HG03066 (cell line): ENCODE measurements around the gene FAIM2.

ENCODE experiments used
- ATAC-seq: cut with Tn5 transposase; IDR thresholded peaks from one replicate; pipeline ENCODE4 v1.9.1; 2021; ENCODE audit warnings: low read depth; ENCODE audit not compliant: unreplicated experiment

Gene FAIM2

DNA sequence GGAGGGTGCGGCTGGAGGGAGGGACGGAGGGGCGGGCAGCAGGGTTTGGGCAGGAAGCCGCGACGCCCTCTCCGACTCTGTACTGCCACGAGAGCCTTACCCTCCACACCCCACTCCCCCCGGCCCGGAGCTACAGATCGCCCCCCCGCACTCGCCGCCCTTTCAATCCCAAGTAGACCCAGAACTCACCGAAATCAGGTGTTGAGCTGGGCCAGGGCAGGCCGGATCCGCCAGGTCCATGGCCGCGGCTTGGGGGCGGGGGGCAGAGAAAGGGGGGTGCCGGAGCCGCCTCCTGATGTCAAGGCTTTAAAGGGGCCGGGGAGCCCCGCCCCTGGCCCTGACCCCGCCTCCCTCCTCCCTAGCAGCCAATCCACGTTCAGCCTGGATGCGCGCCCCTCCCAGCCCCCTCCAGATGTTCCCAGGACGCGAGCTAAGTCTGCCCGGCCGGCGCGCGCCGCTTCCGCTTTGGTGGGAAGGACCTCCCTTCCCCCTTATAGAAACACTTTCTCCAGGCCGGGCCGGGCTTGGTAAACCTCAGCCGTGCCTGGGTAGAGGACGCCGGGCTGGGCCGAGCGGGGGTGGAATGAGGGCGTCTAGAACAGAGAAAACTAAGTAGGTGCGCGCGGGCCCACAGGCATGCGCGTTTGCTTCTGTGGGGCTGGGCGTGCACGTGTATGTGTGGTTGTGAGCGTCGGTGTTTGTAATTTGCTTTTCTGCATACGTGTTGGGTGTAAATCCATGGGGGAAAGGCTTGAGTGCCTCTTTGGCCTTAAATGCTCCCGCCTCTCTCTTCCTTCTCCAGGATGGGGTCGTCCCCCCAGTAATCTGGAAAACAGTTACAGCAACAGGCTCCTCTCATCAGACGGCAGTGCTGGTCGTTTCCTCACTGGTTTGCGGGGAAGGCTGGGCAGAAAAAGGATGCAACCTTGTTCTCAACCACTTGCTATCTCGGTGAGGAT lies 75.3 kb downstream of the FAIM2 start, which contains the start of gene NCKAP5L:
Gene NCKAP5L, minus strand, starts transcription at position 281 of the 959 bp plus-strand sequence. CDS start 24,369 bp downstream, outside the sequence.
- ATAC-seq, result peak; percentile 90

- ATAC-seq, result peak; percentile 17
Observed at GRCh38 chr12:49827401-49828099, 76.2 kb downstream of the FAIM2 start.

DNA sequence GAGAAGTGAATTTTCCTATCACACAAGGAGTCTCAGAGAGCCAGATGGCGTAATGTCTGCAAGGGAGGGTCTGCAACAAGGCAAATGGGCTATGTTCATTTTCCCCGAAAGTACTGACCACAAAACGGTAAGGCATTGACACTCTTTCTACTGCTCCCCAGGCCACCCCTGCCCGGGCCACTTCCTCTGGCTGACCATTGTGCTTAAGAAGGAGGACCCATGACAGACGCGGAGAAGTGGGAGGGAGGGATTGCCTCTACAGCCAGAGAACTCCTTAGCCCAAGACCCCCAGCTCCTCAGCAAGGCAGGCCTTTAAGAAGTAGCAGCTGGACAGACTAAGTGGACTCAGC lies 76.7 kb downstream of the FAIM2 start:
- no peak for ATAC-seq

- no peak for ATAC-seq
Observed at GRCh38 chr12:49825971-49826421, 77.7 kb downstream of the FAIM2 start.

DNA sequence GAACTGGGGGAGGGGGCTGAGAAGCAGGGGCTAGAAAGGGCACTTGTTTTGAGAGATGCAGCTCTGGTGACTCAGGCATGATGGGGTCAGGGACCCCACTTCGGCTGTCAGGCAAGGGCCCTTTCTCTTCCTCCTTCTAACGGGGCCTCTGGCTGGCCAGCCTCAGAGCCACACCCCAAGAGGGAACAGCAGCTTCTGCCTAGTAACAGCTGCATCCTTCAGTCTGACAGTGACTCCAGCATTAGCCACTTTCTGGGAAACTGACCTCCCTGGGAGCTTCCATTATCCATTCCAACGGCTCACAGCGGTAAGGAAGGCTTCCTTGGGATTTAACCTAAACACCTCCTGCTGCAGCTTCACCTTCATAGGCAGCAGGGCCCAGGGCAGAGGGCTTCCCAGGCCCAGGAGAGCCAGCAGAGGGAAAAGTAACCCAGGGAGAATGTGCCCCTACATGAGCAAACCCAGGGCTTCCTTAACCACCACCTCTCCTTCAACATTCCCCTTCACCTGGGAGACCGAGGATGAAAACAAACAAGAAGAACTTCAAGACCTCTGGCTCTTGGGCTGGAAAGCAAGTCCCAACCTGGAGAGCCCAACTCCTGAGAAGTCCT lies 78.2 kb downstream of the FAIM2 start:
- ATAC-seq, result no peak

DNA sequence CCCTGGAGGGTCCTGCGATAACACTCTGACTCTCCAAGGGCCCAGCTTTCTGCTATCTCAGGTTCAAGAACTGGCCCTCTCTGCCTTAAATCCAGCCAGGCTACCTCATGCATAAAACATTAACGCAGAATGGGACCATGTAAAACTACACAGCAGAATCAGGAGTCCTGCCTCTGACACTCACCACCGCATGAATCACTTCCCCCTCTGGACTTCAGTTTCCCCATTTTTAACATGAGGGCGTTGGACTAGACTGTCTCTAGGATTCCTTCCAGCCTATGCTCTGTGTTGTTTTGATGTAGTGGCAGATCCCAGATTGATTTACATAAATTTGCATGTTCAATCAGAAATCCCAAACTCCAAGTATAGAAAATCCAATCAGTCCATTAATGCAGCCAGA lies 78.8 kb downstream of the FAIM2 start:
- no peak for ATAC-seq

GRCh38 chr12:49824416-49824815 lies 79.3 kb downstream of the FAIM2 start:
- no peak for ATAC-seq

DNA sequence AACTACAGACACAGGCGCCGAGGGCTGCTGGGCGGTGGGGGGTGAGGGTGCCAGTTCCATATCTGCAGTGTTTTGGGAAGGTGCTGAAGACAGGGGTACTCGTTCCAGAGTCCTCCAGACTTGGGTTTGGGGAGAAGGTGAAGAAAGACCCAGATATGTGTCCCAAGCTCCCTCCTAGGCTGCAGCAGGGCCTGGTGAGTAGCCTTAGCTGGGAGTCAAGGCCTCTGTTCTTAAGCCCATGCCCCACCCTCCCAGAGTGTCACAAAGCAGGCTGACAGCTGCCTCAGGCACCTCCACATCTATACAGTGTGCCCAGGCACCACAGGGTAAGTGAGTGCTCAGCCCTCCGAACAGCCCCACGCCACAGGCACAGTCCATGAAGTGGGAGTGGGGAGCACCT lies 79.7 kb downstream of the FAIM2 start:
- no peak for ATAC-seq

DNA sequence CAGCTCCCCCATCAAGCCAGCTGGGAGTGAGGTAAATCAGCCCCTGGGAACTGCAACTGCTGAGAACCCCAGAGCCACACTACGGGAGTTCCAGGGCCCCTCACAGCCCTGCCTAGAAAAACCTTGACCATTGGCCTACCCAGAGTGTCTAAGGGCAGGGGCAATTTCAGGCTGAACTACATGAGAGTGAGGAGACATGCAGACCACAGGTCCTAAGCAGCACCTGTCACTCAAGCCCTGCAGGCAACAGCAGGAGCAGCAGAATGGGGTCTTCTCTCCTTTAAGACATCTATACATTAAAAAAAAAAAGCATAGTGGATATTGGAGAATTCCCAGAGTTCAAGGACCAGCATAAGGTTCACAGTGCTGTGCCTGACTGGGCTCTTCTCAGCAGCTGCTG lies 80.3 kb downstream of the FAIM2 start:
- ATAC-seq, result no peak

DNA sequence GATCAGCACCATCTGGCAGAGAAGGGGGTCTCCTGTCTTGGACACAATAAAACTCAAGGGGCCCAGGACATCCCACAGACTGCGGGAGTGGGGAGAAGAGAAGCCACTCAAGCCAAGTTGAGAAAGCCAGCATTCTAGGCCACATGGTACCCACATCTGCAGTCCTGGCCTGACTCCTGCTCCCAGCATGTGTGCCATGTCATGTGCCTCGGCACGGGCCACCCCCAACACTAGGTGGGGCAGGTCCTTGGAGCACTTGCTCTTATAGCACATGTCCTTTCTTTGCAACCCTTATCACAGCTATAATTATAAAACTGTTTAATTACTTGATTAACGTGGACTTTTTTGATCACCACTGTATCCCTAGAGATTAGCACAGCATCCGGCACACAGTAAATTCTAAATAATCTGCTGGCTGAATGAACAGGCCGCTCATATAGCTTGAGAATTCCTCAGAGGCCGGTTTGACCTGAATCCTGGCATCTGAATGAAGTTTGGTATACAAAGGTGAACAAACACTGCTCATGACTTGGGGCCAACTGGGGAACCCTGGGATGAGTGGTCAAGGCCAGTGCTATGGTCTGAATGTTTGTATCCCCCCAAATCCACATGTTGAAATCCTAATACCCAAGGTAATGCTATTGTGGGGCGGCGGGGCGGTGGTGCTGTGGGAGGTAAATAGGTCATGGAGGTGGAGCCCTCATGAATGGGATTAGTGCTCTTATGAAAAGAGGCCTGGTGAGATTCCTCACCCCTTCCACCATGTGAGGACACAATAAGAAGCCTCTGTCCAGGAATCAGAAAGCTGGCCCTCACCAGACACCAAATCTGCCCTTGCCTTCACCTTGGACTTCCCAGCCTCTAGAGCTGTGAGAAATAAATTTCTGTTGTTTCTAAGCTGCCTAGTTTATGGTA lies 82.1 kb downstream of the FAIM2 start:
- ATAC-seq, result no peak

GRCh38 chr12:49819786-49820185 lies 83.9 kb downstream of the FAIM2 start:
- no peak for ATAC-seq

DNA sequence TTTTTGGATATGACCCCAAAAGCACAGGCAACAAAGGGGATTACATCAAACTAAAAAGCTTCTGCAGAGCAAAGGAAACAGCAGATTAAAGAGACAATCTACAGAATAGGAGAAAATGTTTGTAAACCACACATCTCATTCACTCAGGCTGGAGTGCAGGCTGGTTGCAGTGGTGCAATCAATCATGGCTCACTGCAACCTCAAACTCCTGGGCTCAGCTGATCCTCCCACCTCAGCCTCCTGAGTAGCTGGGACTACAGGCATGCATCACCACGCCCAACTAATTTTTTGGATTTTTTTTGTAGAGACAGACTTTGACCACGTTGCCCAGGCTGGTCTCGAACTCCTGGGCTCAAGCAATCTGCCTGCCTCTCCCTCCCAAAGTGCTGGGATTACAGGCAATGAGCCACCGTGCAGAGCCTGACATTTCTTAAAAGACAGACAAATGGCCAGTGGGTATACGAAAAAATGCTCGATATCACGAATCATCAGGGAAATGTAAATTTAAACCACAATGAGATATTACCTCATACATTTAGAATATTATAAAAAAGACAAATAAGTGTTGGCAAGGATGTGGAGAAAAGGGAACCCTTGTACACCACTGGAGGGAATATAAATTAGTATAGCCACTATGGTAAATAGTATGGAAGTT lies 85.3 kb downstream of the FAIM2 start:
- no peak for ATAC-seq
